ENCODE measurements around the gene ETAA1. TPM values are rescaled to one million over a fixed set of nuclear protein-coding genes. Genes with fewer than 3 reads are reported as not detected.

Gene ETAA1
- total RNA-seq, 1 experiment from 2014 or later: 27.3 TPM

DNA sequence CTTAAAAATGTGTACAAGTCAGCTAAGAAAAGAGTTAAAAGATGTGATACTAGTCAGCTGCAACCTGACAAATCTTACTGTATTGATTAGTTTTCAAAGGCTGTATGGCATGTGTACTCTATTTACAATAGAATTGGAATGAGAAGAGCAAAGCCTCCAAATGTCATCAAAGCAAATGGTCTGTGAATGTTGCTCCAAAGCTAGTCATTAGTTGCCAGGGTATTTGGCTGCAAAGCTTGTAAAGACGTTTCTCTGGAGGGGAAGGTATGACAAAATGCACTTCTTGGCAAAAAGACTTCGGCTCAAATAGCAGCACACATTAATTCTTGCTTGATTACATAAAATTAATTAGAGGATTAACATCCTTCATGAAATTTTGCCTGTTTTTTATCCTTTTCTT is 59.3 kb downstream of the ETAA1 start:
- H3K4me1 Mint-ChIP-seq: peaks cover 9% of the 10 kb centered on the region
- CTCF ChIA-PET: no interaction called here

DNA sequence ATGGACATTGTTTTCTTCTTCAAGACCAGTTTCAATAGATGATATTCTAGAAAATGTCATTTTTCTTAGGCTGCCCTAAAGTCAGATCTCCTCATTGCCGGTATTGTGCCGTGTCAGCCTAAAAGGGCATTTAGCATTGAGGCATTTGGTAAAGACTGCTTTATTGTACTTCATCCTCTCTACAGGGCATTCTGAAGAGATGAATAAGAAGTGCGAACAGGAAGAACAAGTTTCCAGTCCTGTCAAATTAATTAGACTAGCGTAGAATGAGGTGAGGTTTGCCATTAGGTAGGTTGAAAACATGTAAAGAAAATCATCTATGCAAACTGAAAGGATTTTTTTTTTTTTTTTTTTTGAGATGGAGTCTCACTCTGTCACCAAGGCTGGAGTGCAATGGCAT is 60.6 kb downstream of the ETAA1 start:
- no peak for ATAC-seq
- CTCF ChIA-PET: no interaction called here

More for the DNA sequence above, 59.3 kb downstream of the ETAA1 start:
- TF ChIP-seq ZBTB21 (CRISPR knock-in tag; IDR thresholded peaks at IDR 0.05; ENCODE audit: borderline replicate concordance) (no peak), ETV6 (CRISPR knock-in tag; IDR thresholded peaks at IDR 0.05) (no peak), SP1 (CRISPR knock-in tag; conservative IDR thresholded peaks at IDR 0.05) (no peak), NFATC4 (CRISPR knock-in tag; IDR thresholded peaks at IDR 0.05) (no peak), CBFB (CRISPR knock-in tag; IDR thresholded peaks at IDR 0.05; ENCODE audit: low read depth) (no peak)
- TF ChIP-seq, protein P1, sequence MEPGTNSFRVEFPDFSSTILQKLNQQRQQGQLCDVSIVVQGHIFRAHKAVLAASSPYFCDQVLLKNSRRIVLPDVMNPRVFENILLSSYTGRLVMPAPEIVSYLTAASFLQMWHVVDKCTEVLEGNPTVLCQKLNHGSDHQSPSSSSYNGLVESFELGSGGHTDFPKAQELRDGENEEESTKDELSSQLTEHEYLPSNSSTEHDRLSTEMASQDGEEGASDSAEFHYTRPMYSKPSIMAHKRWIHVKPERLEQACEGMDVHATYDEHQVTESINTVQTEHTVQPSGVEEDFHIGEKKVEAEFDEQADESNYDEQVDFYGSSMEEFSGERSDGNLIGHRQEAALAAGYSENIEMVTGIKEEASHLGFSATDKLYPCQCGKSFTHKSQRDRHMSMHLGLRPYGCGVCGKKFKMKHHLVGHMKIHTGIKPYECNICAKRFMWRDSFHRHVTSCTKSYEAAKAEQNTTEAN (CRISPR knock-in tag; IDR thresholded peaks at IDR 0.05): no peak
- TF ChIP-seq, protein P2, sequence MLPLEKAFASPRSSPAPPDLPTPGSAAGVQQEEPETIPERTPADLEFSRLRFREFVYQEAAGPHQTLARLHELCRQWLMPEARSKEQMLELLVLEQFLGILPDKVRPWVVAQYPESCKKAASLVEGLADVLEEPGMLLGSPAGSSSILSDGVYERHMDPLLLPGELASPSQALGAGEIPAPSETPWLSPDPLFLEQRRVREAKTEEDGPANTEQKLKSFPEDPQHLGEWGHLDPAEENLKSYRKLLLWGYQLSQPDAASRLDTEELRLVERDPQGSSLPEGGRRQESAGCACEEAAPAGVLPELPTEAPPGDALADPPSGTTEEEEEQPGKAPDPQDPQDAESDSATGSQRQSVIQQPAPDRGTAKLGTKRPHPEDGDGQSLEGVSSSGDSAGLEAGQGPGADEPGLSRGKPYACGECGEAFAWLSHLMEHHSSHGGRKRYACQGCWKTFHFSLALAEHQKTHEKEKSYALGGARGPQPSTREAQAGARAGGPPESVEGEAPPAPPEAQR (CRISPR knock-in tag; IDR thresholded peaks at IDR 0.05): no peak
- TF ChIP-seq, protein P3, sequence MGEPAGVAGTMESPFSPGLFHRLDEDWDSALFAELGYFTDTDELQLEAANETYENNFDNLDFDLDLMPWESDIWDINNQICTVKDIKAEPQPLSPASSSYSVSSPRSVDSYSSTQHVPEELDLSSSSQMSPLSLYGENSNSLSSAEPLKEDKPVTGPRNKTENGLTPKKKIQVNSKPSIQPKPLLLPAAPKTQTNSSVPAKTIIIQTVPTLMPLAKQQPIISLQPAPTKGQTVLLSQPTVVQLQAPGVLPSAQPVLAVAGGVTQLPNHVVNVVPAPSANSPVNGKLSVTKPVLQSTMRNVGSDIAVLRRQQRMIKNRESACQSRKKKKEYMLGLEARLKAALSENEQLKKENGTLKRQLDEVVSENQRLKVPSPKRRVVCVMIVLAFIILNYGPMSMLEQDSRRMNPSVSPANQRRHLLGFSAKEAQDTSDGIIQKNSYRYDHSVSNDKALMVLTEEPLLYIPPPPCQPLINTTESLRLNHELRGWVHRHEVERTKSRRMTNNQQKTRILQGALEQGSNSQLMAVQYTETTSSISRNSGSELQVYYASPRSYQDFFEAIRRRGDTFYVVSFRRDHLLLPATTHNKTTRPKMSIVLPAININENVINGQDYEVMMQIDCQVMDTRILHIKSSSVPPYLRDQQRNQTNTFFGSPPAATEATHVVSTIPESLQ (CRISPR knock-in tag; IDR thresholded peaks at IDR 0.05): no peak
- Mint-ChIP-seq H3K27ac (no peak overlapping the region), H3K4me3 (no peak overlapping the region), H3K27me3 (ENCODE audit: low read depth) (no peaks in the 10 kb centered on the region), H3K36me3 (no peaks in the 10 kb centered on the region), H3K9me3 (no peaks in the 10 kb centered on the region)
- ATAC-seq (no peak), DNase-seq (ENCODE audit: low spot score) (no peak)
- POLR2A ChIA-PET: interaction anchor here (0.6 kb wide), 1 partner anchor 301 kb away, joined by 4 read pairs; no protein-coding TSS in a partner anchor

DNA sequence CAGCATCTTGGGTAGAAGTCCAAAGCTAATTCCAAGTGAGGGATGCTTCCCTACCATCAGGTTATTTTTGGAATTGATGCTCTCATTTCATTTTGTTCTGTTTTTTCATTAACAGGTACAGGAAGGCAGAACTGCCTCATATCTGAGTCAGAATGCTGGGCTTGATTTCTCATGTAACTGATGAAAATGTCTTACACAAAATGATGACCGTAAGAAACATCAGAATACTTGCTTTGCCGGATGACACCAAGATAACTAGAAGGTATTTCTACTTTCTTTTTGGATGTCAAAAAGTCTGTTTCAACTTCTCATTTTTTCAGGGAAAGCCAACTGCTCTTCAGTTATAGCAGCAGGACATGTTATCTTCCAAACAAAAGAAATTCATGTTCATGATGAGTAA is 62.6 kb downstream of the ETAA1 start:
- POLR2A ChIA-PET: no interaction called here
- ATAC-seq (no peak), DNase-seq (ENCODE audit: low spot score) (no peak)
- Mint-ChIP-seq H3K27ac (no peak overlapping the region), H3K4me3 (no peak overlapping the region), H3K4me1 (peaks cover 16% of the 10 kb centered on the region), H3K27me3 (ENCODE audit: low read depth) (no peaks in the 10 kb centered on the region), H3K36me3 (no peaks in the 10 kb centered on the region), H3K9me3 (no peaks in the 10 kb centered on the region)
- CTCF ChIA-PET: no interaction called here
- no peak for TF ChIP-seq CREM (CRISPR knock-in tag; IDR thresholded peaks at IDR 0.05)
- no peak for TF ChIP-seq MYBL2 (CRISPR knock-in tag; IDR thresholded peaks at IDR 0.05)
- TF ChIP-seq, protein P1 (CRISPR knock-in tag; IDR thresholded peaks at IDR 0.05): no peak
- TF ChIP-seq, protein P4, sequence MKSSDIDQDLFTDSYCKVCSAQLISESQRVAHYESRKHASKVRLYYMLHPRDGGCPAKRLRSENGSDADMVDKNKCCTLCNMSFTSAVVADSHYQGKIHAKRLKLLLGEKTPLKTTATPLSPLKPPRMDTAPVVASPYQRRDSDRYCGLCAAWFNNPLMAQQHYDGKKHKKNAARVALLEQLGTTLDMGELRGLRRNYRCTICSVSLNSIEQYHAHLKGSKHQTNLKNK (CRISPR knock-in tag; IDR thresholded peaks at IDR 0.05): no peak
- no peak for TF ChIP-seq ZNF671 (CRISPR knock-in tag; IDR thresholded peaks at IDR 0.05)
- TF ChIP-seq, protein P5, sequence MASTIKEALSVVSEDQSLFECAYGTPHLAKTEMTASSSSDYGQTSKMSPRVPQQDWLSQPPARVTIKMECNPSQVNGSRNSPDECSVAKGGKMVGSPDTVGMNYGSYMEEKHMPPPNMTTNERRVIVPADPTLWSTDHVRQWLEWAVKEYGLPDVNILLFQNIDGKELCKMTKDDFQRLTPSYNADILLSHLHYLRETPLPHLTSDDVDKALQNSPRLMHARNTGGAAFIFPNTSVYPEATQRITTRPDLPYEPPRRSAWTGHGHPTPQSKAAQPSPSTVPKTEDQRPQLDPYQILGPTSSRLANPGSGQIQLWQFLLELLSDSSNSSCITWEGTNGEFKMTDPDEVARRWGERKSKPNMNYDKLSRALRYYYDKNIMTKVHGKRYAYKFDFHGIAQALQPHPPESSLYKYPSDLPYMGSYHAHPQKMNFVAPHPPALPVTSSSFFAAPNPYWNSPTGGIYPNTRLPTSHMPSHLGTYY (CRISPR knock-in tag; IDR thresholded peaks at IDR 0.05): no peak
- TF ChIP-seq OVOL2 (CRISPR knock-in tag; IDR thresholded peaks at IDR 0.05; ENCODE audit: borderline replicate concordance): no peak
- TF ChIP-seq GABPB1 (CRISPR knock-in tag; IDR thresholded peaks at IDR 0.05): no peak
- no peak for TF ChIP-seq NR2C2 (CRISPR knock-in tag; IDR thresholded peaks at IDR 0.05)
- no peak for TF ChIP-seq MXD4 (CRISPR knock-in tag; IDR thresholded peaks at IDR 0.05; ENCODE audit: borderline replicate concordance)
- TF ChIP-seq, protein P6, sequence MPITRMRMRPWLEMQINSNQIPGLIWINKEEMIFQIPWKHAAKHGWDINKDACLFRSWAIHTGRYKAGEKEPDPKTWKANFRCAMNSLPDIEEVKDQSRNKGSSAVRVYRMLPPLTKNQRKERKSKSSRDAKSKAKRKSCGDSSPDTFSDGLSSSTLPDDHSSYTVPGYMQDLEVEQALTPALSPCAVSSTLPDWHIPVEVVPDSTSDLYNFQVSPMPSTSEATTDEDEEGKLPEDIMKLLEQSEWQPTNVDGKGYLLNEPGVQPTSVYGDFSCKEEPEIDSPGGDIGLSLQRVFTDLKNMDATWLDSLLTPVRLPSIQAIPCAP (CRISPR knock-in tag; IDR thresholded peaks at IDR 0.05): no peak
- no peak for TF ChIP-seq NFE2L1 (CRISPR knock-in tag; IDR thresholded peaks at IDR 0.05)

More for the DNA sequence above, 60.6 kb downstream of the ETAA1 start:
- no peaks in the 10 kb centered on the region for H3K36me3 Mint-ChIP-seq
- peaks cover 9% of the 10 kb centered on the region for H3K4me1 Mint-ChIP-seq
- H3K27ac Mint-ChIP-seq: no peak overlapping the region
- no peak overlapping the region for H3K4me3 Mint-ChIP-seq
- no peak for DNase-seq (ENCODE audit: low spot score)
- POLR2A ChIA-PET: no interaction called here
- no peaks in the 10 kb centered on the region for H3K9me3 Mint-ChIP-seq
- TF ChIP-seq, protein P7, sequence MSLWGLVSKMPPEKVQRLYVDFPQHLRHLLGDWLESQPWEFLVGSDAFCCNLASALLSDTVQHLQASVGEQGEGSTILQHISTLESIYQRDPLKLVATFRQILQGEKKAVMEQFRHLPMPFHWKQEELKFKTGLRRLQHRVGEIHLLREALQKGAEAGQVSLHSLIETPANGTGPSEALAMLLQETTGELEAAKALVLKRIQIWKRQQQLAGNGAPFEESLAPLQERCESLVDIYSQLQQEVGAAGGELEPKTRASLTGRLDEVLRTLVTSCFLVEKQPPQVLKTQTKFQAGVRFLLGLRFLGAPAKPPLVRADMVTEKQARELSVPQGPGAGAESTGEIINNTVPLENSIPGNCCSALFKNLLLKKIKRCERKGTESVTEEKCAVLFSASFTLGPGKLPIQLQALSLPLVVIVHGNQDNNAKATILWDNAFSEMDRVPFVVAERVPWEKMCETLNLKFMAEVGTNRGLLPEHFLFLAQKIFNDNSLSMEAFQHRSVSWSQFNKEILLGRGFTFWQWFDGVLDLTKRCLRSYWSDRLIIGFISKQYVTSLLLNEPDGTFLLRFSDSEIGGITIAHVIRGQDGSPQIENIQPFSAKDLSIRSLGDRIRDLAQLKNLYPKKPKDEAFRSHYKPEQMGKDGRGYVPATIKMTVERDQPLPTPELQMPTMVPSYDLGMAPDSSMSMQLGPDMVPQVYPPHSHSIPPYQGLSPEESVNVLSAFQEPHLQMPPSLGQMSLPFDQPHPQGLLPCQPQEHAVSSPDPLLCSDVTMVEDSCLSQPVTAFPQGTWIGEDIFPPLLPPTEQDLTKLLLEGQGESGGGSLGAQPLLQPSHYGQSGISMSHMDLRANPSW (CRISPR knock-in tag; conservative IDR thresholded peaks at IDR 0.05; ENCODE audit: low read depth): no peak
- TF ChIP-seq PRRX2 (CRISPR knock-in tag; IDR thresholded peaks at IDR 0.05) (no peak), ZNF671 (CRISPR knock-in tag; IDR thresholded peaks at IDR 0.05) (no peak), NFE2L1 (CRISPR knock-in tag; IDR thresholded peaks at IDR 0.05) (no peak), RORB (CRISPR knock-in tag; IDR thresholded peaks at IDR 0.05) (no peak)
- no peaks in the 10 kb centered on the region for H3K27me3 Mint-ChIP-seq (ENCODE audit: low read depth)

Measured in WTC11 (cell line).